Endothelial cell of umbilical vein (primary cell): Measurements from ENCODE around the gene NR3C2. TPM values are rescaled to one million over a fixed set of nuclear protein-coding genes. Genes with fewer than 3 reads are reported as not detected.

ENCODE experiments used
- BruUV-seq: library from RNA; stranded (reverse); fragments of 400-500 nt; replicated peaks from 2 replicates; lab custom pipeline; 2021; lab: Mats Ljungman, UMichigan
- CTCF ChIA-PET: fragments of 300-600, 350-600 bp; sonication (Branson Sonifier 250); formaldehyde crosslinking; loops from one replicate; lab custom pipeline; 2021; ENCODE audit warnings: antibody characterized with exemption, inconsistent platforms; lab: Charles Lee
- POLR2A ChIA-PET: fragments of 300-600, 350-600 bp; sonication (Branson Sonifier 250); formaldehyde crosslinking; loops from one replicate; lab custom pipeline; 2021; ENCODE audit warnings: antibody characterized with exemption, inconsistent platforms; lab: Charles Lee
- DNase-seq: peaks from one replicate; pipeline ENCODE4 v3.0.0-alpha.2; 2011; ENCODE audit warnings: low read depth, low spot score
- FAIRE-seq: peaks from 2 replicates; lab custom pipeline; 2011; peaks lifted over from hg19 to GRCh38; lab: Jason Lieb, UNC
- H2AFZ ChIP-seq: 2 replicates; pipeline ENCODE4 v1.6.0; 2012; ENCODE audit warnings: low read depth, low read length, control low read depth, inconsistent platforms
- H3K27ac ChIP-seq: 2 replicates; pipeline ENCODE4 v1.5.1; 2011; ENCODE audit warnings: low read depth, mild to moderate bottlenecking, control low read depth, low read length, moderate library complexity; ENCODE audit not compliant: insufficient read depth
- H3K27me3 ChIP-seq, 2 experiments: 2 replicates each; pipeline versions ENCODE4 v1.6.0 to v1.6.1; 2011; ENCODE audit warnings: low read length in 2 of 2, mixed read lengths in 1 of 2; ENCODE audit not compliant: control insufficient read depth in 2 of 2, insufficient read depth in 2 of 2
- H3K36me3 ChIP-seq, 2 experiments: 2 replicates in 1 of 2; 3 replicates in 1 of 2; pipeline ENCODE4 v1.5.1; 2011; ENCODE audit warnings: low read length in 2 of 2, mild to moderate bottlenecking in 1 of 2, moderate library complexity in 1 of 2; ENCODE audit not compliant: control insufficient read depth in 2 of 2, insufficient read depth in 2 of 2; ENCODE audit errors: extremely low read depth in 1 of 2
- H3K4me1 ChIP-seq: 3 replicates; pipeline ENCODE4 v1.5.1; 2011; ENCODE audit warnings: mild to moderate bottlenecking, low read length; ENCODE audit not compliant: control insufficient read depth, insufficient read depth; ENCODE audit errors: extremely low read depth
- H3K4me2 ChIP-seq: 2 replicates; pipeline ENCODE4 v1.6.1; 2011; ENCODE audit warnings: low read length, control low read depth, mixed read lengths; ENCODE audit not compliant: insufficient read depth
- H3K4me3 ChIP-seq, 3 experiments: fragments of 200-600 bp in 1 of 3; sonication (generic), shearing (Covaris generic) in 1 of 3; replicated peaks in 1 of 3; 2 replicates each; pipeline ENCODE4 v1.5.1; 2011 to 2016; ENCODE audit warnings: control low read depth in 3 of 3, low read length in 3 of 3, mild to moderate bottlenecking in 2 of 3, inconsistent platforms in 1 of 3, low read depth in 1 of 3, moderate library complexity in 1 of 3; ENCODE audit not compliant: insufficient read depth in 1 of 3
- H3K79me2 ChIP-seq: 2 replicates; pipeline ENCODE4 v1.6.0; 2012; ENCODE audit warnings: low read length, inconsistent platforms; ENCODE audit not compliant: control insufficient read depth, insufficient read depth
- H3K9ac ChIP-seq: replicated peaks from 2 replicates; pipeline ENCODE3; 2011; ENCODE audit warnings: low read length, control low read depth; ENCODE audit not compliant: insufficient read depth; ENCODE audit errors: extremely low read depth
- H3K9me1 ChIP-seq: replicated peaks from 3 replicates; pipeline ENCODE4 v1.6.0; 2011; ENCODE audit warnings: mild to moderate bottlenecking, low read length; ENCODE audit not compliant: control insufficient read depth, insufficient read depth; ENCODE audit errors: extremely low read depth
- H3K9me3 ChIP-seq: replicated peaks from 2 replicates; pipeline ENCODE4 v1.5.1; 2012; ENCODE audit warnings: low read length, inconsistent platforms; ENCODE audit not compliant: control insufficient read depth, insufficient read depth
- H4K20me1 ChIP-seq: replicated peaks from 2 replicates; pipeline ENCODE3; 2011; ENCODE audit warnings: mild to moderate bottlenecking, low read length; ENCODE audit not compliant: control insufficient read depth, insufficient read depth; ENCODE audit errors: extremely low read depth
- CTCF ChIP-seq, 2 donors: IDR thresholded peaks; 1 replicate in 1 of 2; 2 replicates in 1 of 2; pipeline ENCODE4 v1.5.1; 2011; ENCODE audit warnings: low read length in 2 of 2, mild to moderate bottlenecking in 2 of 2, moderate library complexity in 2 of 2, control low read depth in 1 of 2, inconsistent platforms in 1 of 2, low read depth in 1 of 2; ENCODE audit not compliant: insufficient read depth in 1 of 2; ENCODE audit errors: extremely low read depth in 1 of 2
- EZH2 ChIP-seq: IDR thresholded peaks from 2 replicates; pipeline ENCODE4 v1.6.1; 2012; ENCODE audit warnings: borderline replicate concordance, low read depth, mild to moderate bottlenecking, moderate library complexity, low read length, inconsistent platforms; ENCODE audit not compliant: severe bottlenecking
- FOS ChIP-seq: IDR thresholded peaks from 2 replicates; pipeline ENCODE4 v1.6.1; 2011; ENCODE audit warnings: mild to moderate bottlenecking, low read length, moderate library complexity, borderline replicate concordance; ENCODE audit not compliant: insufficient read depth
- GATA2 ChIP-seq: IDR thresholded peaks from 2 replicates; pipeline ENCODE4 v1.7.0; 2011; ENCODE audit warnings: low read depth, mild to moderate bottlenecking, moderate library complexity, mixed read lengths, low read length; ENCODE audit not compliant: insufficient read length, insufficient read depth
- JUN ChIP-seq: IDR thresholded peaks from 2 replicates; pipeline ENCODE4 v1.6.1; 2011; ENCODE audit warnings: borderline replicate concordance, low read depth; ENCODE audit not compliant: insufficient read length, insufficient read depth
- MAX ChIP-seq: IDR thresholded peaks from 2 replicates; pipeline ENCODE4 v1.6.1; 2011; ENCODE audit not compliant: insufficient read depth, insufficient read length
- MYC ChIP-seq: IDR thresholded peaks from one replicate; pipeline ENCODE4 v1.6.1; 2011; ENCODE audit warnings: mild to moderate bottlenecking, low read depth, low read length
- POLR2A ChIP-seq: IDR thresholded peaks from 2 replicates; pipeline ENCODE4 v1.6.1; 2012; ENCODE audit warnings: low read depth, mild to moderate bottlenecking, control low read depth, low read length
- POLR2AphosphoS5 ChIP-seq: IDR thresholded peaks from 2 replicates; pipeline ENCODE4 v1.6.1; 2012; ENCODE audit warnings: low read depth, mild to moderate bottlenecking, control low read depth, low read length, moderate library complexity; ENCODE audit not compliant: insufficient read depth
- dilution Hi-C: fragments of 300-500 bp; cut with MboI; formaldehyde crosslinking; loops from one replicate; pipeline ENCODE4 v1.15.0; 2019; ENCODE audit warnings: low sequenced_read_pairs; ENCODE audit not compliant: extremely low pct_ligation_motif_present
- intact Hi-C: fragments of 100-400 bp; cut with micrococcal nuclease; formaldehyde crosslinking; loops from one replicate; pipeline ENCODE4 v1.10.0; 2022
- polyA plus RNA-seq, 4 experiments: library from polyadenylated mRNA; depleted of rRNA in 3 of 4; stranded (reverse) in 3 of 4; unstranded in 1 of 4; fragments of >200 nt; gene quantifications; 2 replicates each; pipeline versions ENCODE4 v1.2.1 to v1.2.3, GENCODE V29; 2011 to 2012; ENCODE audit warnings: missing spikeins in 1 of 4
- total RNA-seq: library from RNA; stranded (reverse); gene quantifications from 2 replicates; pipeline ENCODE4 v1.2.3, GENCODE V29; 2021

NR3C2 gene
- total and polyA plus RNA-seq, 2 donors (not counting 3 experiments of a cell fraction or from before 2014, with no cell fraction given): 4.8 to 16.4 TPM

- POLR2A ChIA-PET: no interaction called here
- no peak for TF ChIP-seq MYC
- no peak for TF ChIP-seq GATA2
- TF ChIP-seq MAX: no peak
- no peak for TF ChIP-seq CTCF (IDR thresholded peaks at IDR 0.05; ENCODE audit: extremely low read depth in 1 of 2, insufficient read depth in 1 of 2, low read depth in 1 of 2, low read length in 2 of 2)
- TF ChIP-seq FOS: no peak
- TF ChIP-seq POLR2A: no peak
- TF ChIP-seq EZH2: no peak
- TF ChIP-seq POLR2AphosphoS5: no peak
- no peak for TF ChIP-seq JUN
- no peaks in the 10 kb centered on the region for H3K9me3 ChIP-seq
- FAIRE-seq (no peak), DNase-seq (no peak)
- H3K79me2 ChIP-seq: no peaks in the 10 kb centered on the region
- H3K27ac ChIP-seq: no peak overlapping the region
- dilution Hi-C loops (no loop called here), intact Hi-C loops (loop anchor here (2.0 kb wide), 1 partner anchor 15 kb away; no protein-coding TSS in a partner anchor)
- CTCF ChIA-PET: no interaction called here
- H3K27me3 ChIP-seq: no peaks in the 10 kb centered on the region
- no peaks in the 10 kb centered on the region for H3K4me1 ChIP-seq
- H3K9ac ChIP-seq: no peak overlapping the region
- no peak overlapping the region for H2AFZ ChIP-seq
- no peaks in the 10 kb centered on the region for H3K9me1 ChIP-seq
- H3K4me3 ChIP-seq: no peak overlapping the region
- no peaks in the 10 kb centered on the region for H3K36me3 ChIP-seq
- BruUV-seq: no TSS peak
- no peak overlapping the region for H3K4me2 ChIP-seq
- H4K20me1 ChIP-seq: no peaks in the 10 kb centered on the region
These were observed 36.9 kb downstream of the NR3C2 start for GRCh38 chr4:148405161-148405893.
